ENCODE results near the gene RFX1.
A peak's percentile ranks its signal among the peaks of the same experiment; 100 is the strongest.
"Not testable (repeated sequence)": the region's sequence is repeated elsewhere in the genome, so short reads cannot be mapped to it uniquely, and the experiment has no call there.

RFX1 gene

DNA sequence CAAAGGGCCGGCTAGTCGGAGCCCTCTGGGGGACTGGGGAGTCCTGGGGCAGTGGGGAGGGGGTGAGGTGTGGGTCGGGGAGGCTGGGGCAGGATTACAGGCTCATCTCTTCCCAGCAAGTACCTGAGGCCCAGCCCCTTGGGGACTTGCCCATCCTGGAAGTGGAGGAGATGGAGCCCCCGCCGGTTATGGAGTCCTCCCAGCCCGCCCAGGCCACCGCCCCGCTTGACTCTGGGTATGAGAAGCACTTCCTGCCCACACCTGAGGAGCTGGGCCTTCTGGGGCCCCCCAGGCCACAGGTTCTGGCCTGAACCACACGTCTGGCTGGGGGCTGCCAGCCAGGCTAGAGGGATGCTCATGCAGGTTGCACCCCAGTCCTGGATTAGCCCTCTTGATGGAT, 45.9 kb upstream of the RFX1 start:
- no peak overlapping the region for H3K4me3 ChIP-seq
- no peak for DNase-seq (ENCODE audit: low spot score)
- H3K27ac ChIP-seq, result no peak overlapping the region
- no peak for TF ChIP-seq CTCF (IDR thresholded peaks at IDR 0.05)

DNA sequence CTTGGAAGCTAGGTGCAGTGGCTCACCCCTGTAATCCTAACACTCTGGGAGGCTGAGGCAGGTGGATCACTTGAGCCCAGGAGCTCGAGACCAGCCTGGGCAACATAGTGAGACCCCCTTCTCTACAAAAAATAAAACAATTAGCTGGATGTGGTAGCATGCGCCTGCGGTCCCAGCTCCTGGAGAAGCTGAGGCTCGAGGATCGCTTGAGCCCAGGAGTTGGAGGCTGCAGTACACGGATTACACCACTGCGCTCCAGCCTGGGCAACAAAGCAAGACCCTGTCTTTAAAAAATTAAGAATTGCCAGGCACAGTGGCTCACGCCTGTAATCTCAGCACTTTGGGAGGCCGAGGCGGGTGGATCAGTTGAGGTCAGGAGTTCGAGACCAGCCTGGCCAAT, 44.8 kb upstream of the RFX1 start:
- not testable (repeated sequence) for DNase-seq (ENCODE audit: low spot score); H3K27ac ChIP-seq; H3K4me3 ChIP-seq

DNA sequence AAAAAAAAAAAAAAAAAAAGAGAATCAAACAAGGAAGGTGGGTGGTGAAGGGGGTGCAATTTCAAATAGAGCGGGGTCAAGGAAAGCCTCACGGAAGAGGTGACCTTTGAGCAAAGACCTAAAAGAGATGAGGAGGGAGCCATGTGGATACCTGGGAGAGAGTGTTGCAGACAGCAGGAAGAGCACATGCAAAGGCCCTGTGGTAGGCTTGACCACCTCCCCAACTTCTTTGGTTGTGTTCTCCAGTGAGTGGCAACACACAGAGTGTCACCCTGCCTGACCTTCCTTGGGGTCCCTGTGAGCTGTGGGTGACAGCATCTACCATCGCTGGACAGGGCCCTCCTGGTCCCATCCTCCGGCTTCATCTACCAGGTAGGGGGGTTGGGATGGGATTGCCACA, 44.4 kb upstream of the RFX1 start:
- Histone ChIP-seq H3K27ac (no peak overlapping the region), H3K4me3 (no peak overlapping the region)
- no peak for TF ChIP-seq CTCF (IDR thresholded peaks at IDR 0.05)
- no peak for DNase-seq (ENCODE audit: low spot score)

- no peak overlapping the region for H3K4me3 ChIP-seq
- DNase-seq (ENCODE audit: low spot score), result no peak
- H3K27ac ChIP-seq, result no peak overlapping the region
- peak; percentile 45 for TF ChIP-seq CTCF (IDR thresholded peaks at IDR 0.05)
These were observed 42.5 kb upstream of the RFX1 start for GRCh38 chr19:14048443-14049153.

- not testable (repeated sequence) for DNase-seq (ENCODE audit: low spot score); H3K4me3 ChIP-seq; H3K27ac ChIP-seq
These were observed 41.7 kb upstream of the RFX1 start for GRCh38 chr19:14047866-14048265.

DNA sequence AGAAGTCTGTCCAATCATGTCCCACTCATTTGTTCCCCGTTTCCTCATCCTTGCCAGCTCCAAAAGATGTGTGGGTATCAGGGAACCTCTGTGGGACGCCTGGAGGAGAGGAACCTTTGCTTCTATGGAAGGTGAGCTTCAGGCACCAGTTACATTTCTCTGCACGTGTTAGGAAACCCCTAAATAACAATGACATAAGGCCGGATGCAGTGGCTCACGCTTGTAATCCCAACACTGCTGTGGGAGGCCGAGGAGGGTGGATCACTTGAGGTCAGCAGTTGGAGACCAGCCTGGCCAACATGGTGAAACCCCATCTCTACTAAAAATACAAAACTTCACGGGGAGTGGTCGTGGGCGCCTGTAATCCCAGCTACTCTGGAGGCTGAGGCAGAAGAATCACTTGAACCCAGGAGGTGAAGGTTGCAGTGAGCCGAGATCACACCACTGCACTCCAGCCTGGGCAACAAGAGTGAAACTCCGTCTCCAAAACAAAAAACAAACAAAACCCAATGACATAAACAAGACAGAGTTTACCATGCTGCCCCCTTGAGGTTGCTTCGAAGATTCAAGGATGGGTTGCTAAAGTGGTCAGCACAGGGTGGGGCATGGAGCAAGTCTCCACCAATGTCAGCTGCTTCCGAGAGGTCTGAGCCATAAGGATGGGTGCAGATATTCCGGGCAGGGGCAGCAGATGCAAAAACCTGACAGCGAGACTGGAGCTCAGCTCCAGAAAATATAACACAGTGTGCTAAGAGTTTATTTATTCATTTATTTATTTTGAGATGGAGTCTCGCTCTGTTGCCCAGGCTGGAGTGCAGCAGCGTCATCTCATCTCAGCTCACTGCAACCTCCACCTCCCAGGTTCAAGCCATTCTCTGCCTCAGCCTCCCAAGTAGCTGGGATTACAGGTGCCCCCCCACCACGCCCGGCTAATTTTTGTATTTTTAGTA, 36.8 kb upstream of the RFX1 start:
- peak; percentile 21 for TF ChIP-seq CTCF (IDR thresholded peaks at IDR 0.05)
- not testable (repeated sequence) for DNase-seq (ENCODE audit: low spot score); H3K4me3 ChIP-seq
- peak overlapping the region in 1 of 2 donors; percentile 41 for H3K27ac ChIP-seq

DNA sequence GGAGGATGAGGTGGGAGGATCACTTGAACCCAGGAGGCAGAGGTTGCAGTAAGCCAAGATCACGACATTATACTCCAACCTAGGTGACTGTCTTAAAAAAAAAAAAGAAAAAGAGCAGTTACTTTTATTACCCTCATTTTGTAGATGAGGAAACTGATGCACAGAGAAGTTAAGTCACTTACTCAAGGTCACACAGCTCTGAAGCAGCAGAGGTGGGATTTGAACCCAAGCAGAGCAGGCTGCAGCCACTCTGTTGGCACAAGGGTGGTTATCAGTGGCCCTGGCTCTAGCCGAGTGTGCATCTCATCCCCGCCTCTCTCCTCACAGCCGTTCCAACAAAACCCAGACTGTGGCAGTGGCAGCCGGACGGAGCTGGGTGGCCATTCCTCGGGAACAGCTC, 33.1 kb upstream of the RFX1 start:
- Histone ChIP-seq H3K4me3 (no peak overlapping the region), H3K27ac (no peak overlapping the region)
- no peak for TF ChIP-seq CTCF (IDR thresholded peaks at IDR 0.05)
- no peak for DNase-seq (ENCODE audit: low spot score)

GRCh38 chr19:14035706-14036105, 29.6 kb upstream of the RFX1 start:
- H3K27ac ChIP-seq, result no peak overlapping the region
- DNase-seq (ENCODE audit: low spot score), result no peak
- H3K4me3 ChIP-seq, result no peak overlapping the region
- TF ChIP-seq CTCF (IDR thresholded peaks at IDR 0.05), result no peak

GRCh38 chr19:14035159-14035558, 29.0 kb upstream of the RFX1 start:
- not testable (repeated sequence) for DNase-seq (ENCODE audit: low spot score); H3K27ac ChIP-seq; H3K4me3 ChIP-seq

All from coronary artery (tissue), 2 donors.